Measurements from ENCODE around the gene RNF167.

Gene RNF167

DNA sequence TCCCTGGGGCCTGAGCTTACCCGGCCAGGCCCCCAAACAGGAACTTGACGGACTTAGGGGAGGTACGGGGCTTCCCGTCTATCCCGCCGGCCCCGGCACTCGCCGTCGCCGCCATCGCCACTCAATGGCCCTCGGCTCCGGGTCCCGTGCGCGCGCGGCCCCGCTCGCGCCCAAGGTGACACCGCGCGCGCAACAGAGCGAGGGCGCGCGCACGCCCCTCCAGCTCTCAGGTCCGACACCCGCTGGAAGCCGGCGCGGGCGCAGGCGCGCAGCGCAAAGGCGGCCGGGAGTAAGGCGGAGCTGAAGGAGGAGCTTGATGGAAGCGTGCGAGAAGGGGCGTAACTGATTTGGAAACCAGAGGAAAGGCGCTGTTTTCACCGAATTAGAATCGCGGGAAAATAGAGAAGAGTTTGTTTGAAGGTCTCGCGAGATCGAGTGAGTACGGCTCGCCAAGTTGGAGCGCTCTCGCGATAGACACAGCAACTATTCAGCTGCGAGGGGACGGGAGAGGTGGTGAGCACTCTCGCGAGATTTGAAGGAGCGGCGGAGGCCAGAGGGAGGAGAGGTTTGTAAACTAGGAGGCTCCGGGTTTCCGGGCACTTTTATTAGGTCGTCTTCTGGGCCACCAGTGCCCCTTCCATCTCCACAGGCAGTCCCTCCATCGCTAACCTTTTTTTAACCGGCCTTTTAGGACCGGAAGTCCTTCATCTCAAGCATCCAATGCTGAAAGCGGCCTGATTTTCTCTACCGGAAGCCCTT lies at the start of gene RNF167, which contains the start of gene SLC25A11:
TSS of gene RNF167 (plus strand) at position 473 of the 759 bp plus-strand sequence. CDS start 642 bp downstream, outside the sequence.
TSS of gene SLC25A11 (minus strand) at position 251 of the 759 bp plus-strand sequence. CDS start at position 115, 136 bp downstream.
- DNase-seq, result peak; percentile 100

DNA sequence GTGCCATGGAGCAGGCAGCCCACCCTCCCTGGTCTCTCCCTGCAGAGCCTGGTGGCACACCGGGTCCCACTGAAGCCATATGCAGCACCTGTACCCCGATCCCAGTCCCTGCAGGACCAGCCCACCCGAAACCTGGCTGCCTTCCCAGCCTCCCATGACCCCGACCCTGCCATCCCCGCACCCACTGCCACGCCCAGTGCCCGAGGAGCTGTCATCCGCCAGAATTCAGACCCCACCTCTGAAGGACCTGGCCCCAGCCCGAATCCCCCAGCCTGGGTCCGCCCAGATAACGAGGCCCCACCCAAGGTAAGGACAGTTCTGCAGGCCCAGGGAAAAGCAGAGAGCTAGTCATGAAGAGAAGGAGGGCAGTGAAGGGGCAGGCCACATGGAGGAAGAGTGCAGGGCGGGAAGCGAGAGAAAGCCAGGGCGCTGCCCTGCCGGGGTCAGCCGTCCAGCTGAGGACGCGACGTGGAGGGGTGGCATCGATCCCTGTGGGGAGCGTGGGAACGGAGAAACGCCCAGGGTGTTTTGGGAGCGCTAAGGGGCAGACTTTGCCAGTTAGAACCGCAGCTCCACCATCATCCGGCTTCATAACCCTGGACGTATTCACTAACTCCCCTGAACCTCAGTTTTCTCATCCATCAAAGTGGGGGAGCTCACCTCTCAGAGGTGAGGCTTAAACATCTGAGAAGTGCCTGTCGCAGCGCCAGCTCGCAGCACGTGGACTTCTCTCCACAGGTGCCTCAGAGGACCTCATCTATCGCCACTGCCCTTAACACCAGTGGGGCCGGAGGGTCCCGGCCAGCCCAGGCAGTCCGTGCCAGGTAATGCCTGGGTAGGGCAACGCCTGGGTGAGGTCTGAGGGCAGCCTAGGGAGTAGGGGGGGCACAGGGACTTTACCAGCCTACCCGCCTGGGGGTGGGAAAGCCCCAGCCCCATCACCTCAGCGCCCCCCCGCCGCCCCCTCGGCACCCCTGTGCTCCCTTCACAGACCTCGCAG lies 48.4 kb upstream of the RNF167 start:
- DNase-seq, result no peak

DNA sequence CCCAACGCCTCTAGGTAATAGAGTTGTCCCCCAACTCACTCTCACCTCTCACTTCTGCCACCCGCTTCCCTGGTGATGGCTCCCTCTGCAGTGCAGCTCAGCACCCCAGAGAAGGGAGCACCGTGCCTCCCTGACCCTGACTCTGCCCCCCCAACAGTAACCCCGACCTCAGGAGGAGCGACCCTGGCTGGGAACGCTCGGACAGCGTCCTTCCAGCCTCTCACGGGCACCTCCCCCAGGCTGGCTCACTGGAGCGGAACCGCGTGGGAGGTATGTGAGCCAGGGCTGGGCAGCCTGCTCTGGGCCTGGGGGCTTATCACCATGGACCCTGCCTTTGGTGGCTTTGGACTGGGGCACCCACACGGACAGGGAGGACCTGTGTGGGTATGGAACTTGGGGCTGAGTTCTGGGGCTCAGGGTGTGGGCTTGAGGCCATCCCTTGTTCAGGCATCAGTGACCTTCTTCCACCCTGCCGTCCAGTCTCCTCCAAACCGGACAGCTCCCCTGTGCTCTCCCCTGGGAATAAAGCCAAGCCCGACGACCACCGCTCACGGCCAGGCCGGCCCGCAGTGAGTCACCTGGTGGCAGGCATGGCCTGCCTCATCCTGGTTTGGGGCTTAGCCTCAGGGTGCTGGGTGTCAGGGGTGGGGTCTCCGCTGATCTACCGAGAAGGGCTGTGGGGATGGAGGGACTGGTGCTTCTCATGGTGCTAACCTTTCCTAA lies 47.4 kb upstream of the RNF167 start:
- no peak for DNase-seq

DNA sequence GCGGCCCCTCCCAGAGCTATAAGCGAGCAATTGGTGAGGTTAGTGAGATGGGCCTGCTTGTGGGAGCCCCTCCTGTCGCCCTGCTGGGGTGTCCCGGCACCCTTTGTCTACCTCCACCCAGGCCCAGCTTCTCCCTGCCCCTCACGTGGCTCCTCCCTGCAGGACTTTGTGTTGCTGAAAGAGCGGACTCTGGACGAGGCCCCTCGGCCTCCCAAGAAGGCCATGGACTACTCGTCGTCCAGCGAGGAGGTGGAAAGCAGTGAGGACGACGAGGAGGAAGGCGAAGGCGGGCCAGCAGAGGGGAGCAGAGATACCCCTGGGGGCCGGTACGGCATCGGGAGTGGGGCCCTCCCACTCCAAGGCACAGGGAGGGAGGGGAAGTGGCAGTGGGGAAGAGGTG lies 46.8 kb upstream of the RNF167 start:
- DNase-seq, result no peak

DNA sequence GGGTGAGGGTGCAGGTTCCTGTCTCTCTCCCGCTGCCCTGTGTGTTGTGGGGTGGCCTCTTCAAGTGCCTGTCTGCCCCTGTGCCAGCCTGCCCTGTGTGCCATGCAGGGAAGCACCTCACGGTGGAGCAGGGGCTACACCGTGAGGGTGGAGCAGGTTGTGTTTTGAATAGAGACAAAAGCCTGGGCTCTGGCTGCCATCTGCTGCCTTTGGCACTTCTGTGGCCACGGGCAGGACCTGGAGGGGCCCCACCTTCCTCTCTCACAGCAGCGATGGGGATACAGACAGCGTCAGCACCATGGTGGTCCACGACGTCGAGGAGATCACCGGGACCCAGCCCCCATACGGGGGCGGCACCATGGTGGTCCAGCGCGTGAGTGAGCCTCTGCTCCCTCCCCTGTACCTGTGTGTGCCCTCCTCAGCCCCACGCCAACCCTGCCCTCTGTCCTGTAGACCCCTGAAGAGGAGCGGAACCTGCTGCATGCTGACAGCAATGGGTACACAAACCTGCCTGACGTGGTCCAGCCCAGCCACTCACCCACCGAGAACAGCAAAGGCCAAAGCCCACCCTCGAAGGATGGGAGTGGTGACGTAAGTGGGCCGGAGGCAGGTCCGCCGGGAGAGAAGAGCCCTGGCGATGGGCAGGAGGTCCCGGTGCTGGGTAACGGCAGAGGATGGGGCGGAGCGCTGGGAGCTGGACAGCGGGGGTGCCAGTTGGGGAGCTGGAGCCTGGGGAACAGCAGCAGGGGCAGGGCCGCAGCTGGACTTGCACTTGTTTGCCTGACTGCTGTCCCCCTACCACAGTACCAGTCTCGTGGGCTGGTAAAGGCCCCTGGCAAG lies 46.1 kb upstream of the RNF167 start:
- no peak for DNase-seq

DNA sequence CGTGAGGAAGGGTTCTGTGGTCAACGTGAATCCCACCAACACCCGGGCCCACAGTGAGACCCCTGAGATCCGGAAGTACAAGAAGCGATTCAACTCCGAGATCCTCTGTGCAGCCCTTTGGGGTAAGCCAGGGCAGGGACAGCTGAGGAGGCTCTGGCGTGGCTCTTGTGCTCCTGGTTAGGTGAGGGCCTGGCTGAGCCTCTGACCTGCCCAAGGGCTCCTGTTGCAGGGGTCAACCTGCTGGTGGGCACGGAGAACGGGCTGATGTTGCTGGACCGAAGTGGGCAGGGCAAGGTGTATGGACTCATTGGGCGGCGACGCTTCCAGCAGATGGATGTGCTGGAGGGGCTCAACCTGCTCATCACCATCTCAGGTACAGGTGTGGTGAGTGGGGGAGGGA lies 44.9 kb upstream of the RNF167 start:
- no peak for DNase-seq

DNA sequence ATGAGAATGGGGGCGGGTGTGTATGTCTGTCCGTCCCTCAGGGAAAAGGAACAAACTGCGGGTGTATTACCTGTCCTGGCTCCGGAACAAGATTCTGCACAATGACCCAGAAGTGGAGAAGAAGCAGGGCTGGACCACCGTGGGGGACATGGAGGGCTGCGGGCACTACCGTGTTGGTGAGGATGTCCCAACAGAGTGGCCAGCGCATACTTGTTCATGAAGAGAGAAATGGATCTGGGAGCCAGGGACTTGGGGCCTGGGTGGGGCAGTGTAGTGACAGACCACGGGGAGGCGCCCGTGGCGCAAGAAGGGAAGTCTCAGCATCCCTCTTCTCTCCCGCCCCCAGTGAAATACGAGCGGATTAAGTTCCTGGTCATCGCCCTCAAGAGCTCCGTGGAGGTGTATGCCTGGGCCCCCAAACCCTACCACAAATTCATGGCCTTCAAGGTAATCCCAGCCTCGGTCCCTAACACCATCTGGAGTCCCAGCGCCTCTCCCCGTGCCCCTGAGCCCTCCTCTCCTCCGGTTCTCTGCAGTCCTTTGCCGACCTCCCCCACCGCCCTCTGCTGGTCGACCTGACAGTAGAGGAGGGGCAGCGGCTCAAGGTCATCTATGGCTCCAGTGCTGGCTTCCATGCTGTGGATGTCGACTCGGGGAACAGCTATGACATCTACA lies 44.3 kb upstream of the RNF167 start:
- no peak for DNase-seq

DNA sequence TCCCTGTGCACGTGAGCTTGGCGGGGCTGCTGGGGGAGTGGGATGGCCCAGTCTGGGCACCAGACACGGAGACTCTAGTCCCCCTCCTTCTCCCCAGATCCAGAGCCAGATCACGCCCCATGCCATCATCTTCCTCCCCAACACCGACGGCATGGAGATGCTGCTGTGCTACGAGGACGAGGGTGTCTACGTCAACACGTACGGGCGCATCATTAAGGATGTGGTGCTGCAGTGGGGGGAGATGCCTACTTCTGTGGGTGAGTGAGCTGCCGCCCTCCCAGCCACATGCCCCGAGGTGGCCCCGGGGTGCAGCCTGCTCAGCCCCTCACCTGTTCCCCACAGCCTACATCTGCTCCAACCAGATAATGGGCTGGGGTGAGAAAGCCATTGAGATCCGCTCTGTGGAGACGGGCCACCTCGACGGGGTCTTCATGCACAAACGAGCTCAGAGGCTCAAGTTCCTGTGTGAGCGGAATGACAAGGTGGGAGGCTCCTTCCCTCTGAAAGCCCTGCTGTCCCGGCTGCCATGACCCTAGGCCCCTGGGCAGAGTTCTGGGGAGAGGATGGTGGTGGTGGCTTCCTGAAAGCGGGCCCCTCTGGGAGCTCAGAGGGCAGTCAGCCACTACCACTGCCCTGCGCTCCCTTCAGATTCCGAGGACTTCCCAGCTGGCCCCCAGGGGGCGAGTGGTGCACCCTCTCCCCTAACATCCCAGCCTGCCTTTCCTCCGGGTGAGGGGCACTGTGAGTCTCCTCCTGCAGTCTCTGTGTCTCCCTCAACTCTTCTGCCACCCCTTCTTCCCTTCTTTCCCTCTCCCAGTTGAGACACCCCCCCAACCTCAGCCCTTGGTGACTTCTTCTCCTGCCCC lies 43.5 kb upstream of the RNF167 start:
- no peak for DNase-seq

DNA sequence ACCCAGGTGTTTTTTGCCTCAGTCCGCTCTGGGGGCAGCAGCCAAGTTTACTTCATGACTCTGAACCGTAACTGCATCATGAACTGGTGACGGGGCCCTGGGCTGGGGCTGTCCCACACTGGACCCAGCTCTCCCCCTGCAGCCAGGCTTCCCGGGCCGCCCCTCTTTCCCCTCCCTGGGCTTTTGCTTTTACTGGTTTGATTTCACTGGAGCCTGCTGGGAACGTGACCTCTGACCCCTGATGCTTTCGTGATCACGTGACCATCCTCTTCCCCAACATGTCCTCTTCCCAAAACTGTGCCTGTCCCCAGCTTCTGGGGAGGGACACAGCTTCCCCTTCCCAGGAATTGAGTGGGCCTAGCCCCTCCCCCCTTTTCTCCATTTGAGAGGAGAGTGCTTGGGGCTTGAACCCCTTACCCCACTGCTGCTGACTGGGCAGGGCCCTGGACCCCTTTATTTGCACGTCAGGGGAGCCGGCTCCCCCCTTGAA lies 42.8 kb upstream of the RNF167 start:
- no peak for DNase-seq

DNA sequence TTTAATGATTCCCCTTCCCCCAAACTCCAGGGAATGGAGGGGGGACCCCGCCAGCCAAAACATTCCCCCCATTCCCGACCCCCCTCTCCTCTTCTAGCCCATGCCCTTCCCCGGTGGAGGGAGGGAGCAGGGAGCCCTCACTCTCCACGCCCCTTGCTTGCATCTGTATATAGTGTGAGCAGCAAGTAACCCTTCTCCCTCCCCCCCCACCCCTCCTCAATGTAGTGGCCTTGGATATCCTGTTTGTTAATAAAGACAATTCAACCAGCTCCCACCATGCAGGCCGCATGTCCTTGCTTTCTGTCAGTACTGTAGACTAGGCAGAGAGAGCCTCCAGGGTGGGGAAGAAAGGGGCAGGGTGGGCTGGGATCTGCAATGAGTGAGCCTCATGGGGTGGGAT lies 42.3 kb upstream of the RNF167 start:
- DNase-seq, result no peak

DNA sequence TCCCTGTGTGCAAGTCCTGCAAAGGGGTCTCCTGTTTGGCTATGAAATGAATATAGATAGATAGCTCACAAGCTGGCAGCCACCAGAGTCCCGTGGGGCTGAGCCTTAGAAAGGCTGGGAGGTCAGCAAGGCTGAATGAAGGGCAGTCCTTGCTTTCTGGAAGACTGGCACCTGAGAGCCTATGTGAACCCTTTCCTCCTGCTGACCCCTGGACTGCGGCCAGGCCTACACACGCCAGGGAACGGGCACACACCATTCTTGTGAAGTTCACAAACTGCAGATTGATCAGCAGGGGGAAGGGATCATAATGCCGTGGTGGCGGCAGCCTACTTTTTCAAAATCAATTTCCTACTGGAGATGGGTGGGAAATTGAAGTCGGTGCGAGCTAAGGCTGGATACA lies 41.7 kb upstream of the RNF167 start:
- DNase-seq, result no peak

DNA sequence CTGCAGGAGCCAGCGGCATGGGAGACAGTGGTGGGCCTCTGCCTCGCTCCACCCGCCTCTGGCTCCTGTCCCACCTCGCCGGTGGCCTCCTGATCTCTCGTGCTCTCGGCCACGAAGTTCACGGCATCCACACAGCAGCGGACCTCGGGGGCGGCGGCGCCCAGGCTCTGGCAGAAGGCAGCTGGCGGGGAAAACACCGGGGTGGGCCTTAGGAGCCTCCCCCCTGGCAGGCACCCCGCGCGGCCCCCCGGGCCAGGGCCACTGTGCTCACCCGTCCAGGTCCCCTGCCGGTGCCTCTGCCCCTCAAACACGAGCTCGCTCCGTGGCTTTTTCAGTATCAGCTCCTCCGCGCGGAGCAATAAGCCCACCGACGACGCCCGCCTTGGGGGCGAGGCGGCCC lies 41.1 kb upstream of the RNF167 start:
- DNase-seq, result no peak

DNA sequence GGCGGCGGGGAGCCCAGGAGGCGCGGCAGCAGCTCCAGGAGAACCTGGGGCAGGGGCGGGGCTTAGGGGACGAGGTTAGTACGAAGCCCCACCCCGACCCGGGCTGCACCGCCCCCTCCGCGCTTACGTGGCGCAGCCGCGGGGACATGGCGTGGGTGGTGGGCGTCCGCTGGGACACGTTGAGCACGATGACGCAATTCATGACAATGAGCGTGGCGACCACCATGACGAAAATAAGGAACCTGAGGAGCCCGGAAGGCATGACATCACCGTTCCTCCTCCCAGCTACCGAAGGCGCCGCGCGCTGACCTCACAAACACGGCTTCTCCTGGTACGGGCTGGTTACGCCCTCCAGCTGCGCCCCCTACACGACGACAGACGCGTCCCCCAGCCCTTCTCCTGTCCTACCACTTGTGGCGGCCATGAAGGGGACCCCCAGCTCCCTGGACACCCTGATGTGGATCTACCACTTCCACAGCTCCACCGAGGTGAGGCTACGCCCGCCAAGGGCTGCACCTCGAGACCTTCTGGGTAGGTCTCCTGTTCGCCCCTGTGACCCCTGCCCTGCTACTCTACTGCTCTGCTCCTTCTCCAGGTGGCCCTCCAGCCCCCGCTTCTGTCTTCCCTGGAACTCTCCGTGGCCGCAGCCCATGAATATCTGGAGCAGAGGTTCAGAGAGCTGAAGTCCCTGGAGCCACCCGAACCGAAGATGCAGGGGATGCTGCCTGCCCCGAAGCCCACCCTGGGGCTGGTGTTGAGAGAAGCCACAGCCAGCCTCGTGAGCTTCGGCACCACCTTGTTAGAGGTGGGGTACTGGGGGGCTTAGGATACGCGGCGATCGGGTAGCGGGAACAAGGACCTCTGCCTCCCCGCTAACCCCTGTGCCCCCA lies 40.5 kb upstream of the RNF167 start, which contains the start of gene C17orf107:
TSS of gene C17orf107 (plus strand) at position 196 of the 890 bp plus-strand sequence. CDS start at position 423, 227 bp downstream.
- DNase-seq, result peak; percentile 82

DNA sequence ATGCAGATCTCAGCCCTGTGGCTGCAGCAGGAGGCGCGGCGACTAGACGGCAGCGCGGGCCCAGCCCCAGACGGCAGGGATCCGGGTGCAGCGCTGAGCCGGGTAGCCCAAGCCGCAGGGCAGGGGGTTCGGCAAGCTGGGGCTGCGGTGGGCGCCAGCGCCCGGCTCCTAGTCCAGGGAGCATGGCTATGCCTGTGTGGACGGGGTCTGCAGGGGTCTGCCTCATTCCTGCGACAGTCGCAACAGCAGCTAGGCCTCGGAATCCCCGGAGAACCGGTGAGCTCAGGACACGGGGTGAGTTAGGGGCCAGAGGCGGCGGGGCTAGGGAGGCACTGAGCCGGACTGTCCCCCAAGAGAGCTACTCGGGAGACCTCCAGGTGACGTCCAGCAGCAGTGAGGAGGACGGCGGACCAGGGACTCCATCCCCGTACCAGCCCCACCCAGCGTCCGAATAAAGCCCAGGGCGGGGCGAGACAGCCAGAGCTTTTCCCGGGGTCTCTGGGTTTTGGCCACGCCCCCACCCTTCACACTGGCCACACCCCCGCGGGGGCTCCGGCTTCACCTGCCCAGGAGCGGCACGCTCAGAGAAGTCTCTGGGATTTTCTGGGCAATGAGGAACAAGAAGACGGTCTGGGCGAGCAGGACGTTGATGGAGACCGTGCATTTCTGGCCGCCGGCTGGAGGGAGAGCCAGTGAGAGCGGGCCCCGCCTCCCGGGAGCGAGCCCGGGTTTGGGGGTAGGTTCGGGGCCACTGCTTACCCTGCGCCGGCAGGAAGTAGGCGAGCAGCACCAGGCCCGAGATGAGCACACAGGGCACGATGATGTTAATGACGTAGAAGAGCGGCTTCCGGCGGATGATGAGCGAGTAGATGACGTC lies 39.6 kb upstream of the RNF167 start:
- peak; percentile 54 for DNase-seq

DNA sequence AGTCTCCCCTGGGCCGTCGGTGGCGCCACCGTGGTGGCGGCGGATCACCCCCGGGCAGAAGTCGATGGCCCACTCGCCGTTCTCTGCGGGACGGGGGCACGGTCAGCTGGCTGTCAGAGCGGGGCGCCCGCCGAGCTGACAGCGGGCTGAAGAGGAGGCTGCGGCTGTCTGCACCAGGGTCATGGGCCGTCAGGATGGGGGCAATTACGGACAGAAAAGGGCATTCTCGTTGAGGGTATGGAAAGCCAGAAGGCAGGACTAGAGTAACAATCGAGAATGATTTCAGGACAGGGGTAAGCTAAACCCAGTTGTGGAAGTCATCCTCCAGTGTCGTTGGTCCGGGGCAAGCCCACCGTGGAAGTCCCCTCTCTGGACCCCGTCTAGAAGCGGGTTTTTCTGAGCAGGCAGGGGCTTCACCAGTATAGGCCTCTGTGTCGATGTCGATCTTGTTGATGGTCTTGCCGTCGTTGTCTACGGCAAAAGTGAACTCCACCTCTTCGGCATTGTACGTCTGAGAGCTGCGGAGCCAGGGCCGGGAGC lies 38.9 kb upstream of the RNF167 start:
- no peak for DNase-seq

DNA sequence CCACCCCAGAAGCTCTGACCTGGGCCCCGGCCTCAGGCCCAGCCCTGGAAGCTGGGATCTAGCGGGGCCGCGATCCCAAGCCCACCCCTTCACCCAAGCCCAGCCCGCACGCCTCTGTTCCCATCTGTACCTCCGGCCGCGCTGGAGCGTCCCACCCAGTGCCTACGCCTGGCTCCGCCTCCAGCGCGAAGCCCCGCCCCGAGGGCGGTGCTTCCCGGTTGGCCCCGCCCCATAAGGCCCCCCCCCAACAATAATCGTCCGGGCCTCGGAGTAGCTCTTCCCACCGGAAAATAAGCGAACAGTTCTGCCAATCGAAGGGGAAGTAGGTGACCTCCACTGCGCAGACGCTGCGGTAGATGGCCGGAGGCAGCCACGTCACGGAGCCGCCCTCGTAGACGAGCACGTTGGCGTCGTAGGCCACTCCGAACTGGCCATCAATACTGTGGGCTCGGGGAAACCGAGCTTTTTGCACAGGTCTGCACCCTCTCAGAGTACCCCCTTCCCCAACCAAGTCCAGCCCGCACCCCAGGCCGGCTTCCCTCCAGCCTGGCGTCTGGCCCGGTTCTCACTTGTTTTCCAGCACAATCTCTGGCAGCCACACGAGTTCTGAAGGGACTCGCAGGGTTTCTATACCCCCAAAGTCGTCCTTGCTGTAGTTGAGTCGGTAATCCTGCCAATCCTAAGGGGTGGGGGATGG lies 38.3 kb upstream of the RNF167 start:
- DNase-seq, result no peak

DNA sequence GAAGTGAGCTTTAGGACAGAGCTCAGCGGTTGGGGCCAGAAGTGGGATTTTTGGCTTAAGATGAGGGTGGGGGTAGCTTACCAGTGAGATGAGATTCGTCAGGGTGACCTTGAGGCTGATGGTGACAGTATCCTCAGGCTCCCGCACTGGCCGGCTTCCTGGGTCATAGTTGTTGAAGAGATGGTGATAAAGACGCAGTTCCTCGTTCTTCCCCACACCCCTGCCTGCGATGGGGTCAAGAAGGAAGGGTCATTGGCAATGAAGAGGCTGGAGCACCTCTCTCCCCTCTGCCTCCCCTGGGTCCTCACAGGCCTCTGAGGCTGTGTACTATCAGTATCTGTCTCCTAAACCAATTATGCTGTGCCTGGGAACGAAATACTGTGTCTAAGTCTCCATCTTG lies 37.5 kb upstream of the RNF167 start:
- no peak for DNase-seq
